ENCODE measurements around the gene CTDSPL.

The CTDSPL gene

GRCh38 chr3:37918627-37919026, 56.9 kb downstream of the CTDSPL start:
- DNase-seq, result no peak

- DNase-seq, result no peak
Measured at GRCh38 chr3:37920156-37920699, 58.5 kb downstream of the CTDSPL start.

GRCh38 chr3:37921025-37921424, 59.3 kb downstream of the CTDSPL start:
- no peak for DNase-seq

- no peak for DNase-seq
Measured at GRCh38 chr3:37922721-37923568, 61.3 kb downstream of the CTDSPL start.

- DNase-seq, result no peak
Measured at GRCh38 chr3:37923569-37924040, 61.9 kb downstream of the CTDSPL start.

GRCh38 chr3:37924453-37924852, 62.8 kb downstream of the CTDSPL start:
- no peak for DNase-seq

GRCh38 chr3:37925157-37925556, 63.5 kb downstream of the CTDSPL start:
- no peak for DNase-seq

GRCh38 chr3:37926611-37927010, 64.9 kb downstream of the CTDSPL start:
- no peak for DNase-seq

GRCh38 chr3:37930495-37930894, 68.8 kb downstream of the CTDSPL start:
- no peak for DNase-seq

- DNase-seq, result no peak
Measured at GRCh38 chr3:37932505-37932904, 70.8 kb downstream of the CTDSPL start.

- DNase-seq, result no peak
Measured at GRCh38 chr3:37934631-37935289, 73.1 kb downstream of the CTDSPL start.

GRCh38 chr3:37935290-37935668, 73.6 kb downstream of the CTDSPL start:
- no peak for DNase-seq

- DNase-seq, result no peak
Measured at GRCh38 chr3:37935756-37936666, 74.3 kb downstream of the CTDSPL start.

GRCh38 chr3:37937156-37937555, 75.5 kb downstream of the CTDSPL start:
- no peak for DNase-seq

GRCh38 chr3:37938011-37938410, 76.3 kb downstream of the CTDSPL start:
- DNase-seq, result no peak

GRCh38 chr3:37940242-37940908, 78.7 kb downstream of the CTDSPL start:
- no peak for DNase-seq

GRCh38 chr3:37941608-37942508, 80.2 kb downstream of the CTDSPL start:
- DNase-seq, result no peak

GRCh38 chr3:37942646-37943045, 81.0 kb downstream of the CTDSPL start:
- no peak for DNase-seq

GRCh38 chr3:37943126-37943525, 81.4 kb downstream of the CTDSPL start:
- DNase-seq, result no peak

- DNase-seq, result no peak
Measured at GRCh38 chr3:37943631-37944314, 82.1 kb downstream of the CTDSPL start.

All from activated CD8-positive, alpha-beta memory T cell treated with anti-CD3 and anti-CD28 coated beads, Interleukin-2, amount 50 U/mL, for 48 hours (primary cell).